Transverse colon (tissue), 4 donors: ENCODE data around the gene NRXN2. TPM values are rescaled to one million over a fixed set of nuclear protein-coding genes. Genes with fewer than 3 reads are reported as not detected.

Experiments used
- DNase-seq: peaks from one replicate; pipeline ENCODE4 v3.0.0-alpha.2; 2019
- H3K27ac ChIP-seq, 4 donors: fragments of 200-600 bp; sonication (generic); 2 replicates each; pipeline ENCODE4 v1.5.1; 2016 to 2018; ENCODE audit warnings: inconsistent platforms in 4 of 4
- H3K27me3 ChIP-seq: fragments of 200-600 bp; sonication (generic); 2 replicates; pipeline ENCODE4 v1.5.1; 2017; ENCODE audit warnings: inconsistent platforms
- H3K36me3 ChIP-seq, 4 donors: fragments of 200-600 bp; sonication (generic); 2 replicates each; pipeline ENCODE4 v1.5.1; 2017 to 2019; ENCODE audit warnings: inconsistent platforms in 4 of 4
- H3K4me1 ChIP-seq, 4 donors: fragments of 200-600 bp; sonication (generic); 2 replicates each; pipeline ENCODE4 v1.5.1; 2017 to 2020; ENCODE audit warnings: inconsistent platforms in 4 of 4
- H3K4me3 ChIP-seq, 4 donors: fragments of 200-600 bp; sonication (generic); 1 replicate in 1 of 4; 2 replicates in 3 of 4; pipeline versions ENCODE4 v1.5.1 to v1.6.1; 2017 to 2019; ENCODE audit warnings: inconsistent platforms in 4 of 4
- H3K9me3 ChIP-seq, 2 donors: fragments of 200-600 bp; sonication (generic); 2 replicates each; pipeline ENCODE4 v1.5.1; 2017 to 2019; ENCODE audit warnings: inconsistent platforms in 2 of 2
- EP300 ChIP-seq: sonication (generic); formaldehyde crosslinking; IDR thresholded peaks from one replicate; pipeline ENCODE4 v1.6.1; 2017; ENCODE audit warnings: antibody characterized with exemption, low read depth
- POLR2A ChIP-seq: fragments of 450-650 bp; IDR thresholded peaks from one replicate; pipeline ENCODE4 v1.6.1; 2016; ENCODE audit warnings: antibody characterized with exemption, mild to moderate bottlenecking, moderate library complexity
- POLR2AphosphoS5 ChIP-seq, 3 donors: sonication (generic); formaldehyde crosslinking; IDR thresholded peaks; one replicate each; pipeline ENCODE4 v1.6.1; 2016; ENCODE audit warnings: antibody characterized with exemption in 3 of 3
- WGBS, 2 donors: methylation state at CpG; one replicate each; pipeline ENCODE4 v1.1.5; 2018; ENCODE audit warnings: low coverage in 1 of 2; 5-methylcytosine and 5-hydroxymethylcytosine counted together
- in situ Hi-C, 4 donors: fragments of 200-750 bp; cut with MboI; loops; one replicate each; pipeline versions ENCODE4 v1.15.0 to v1.15.1; 2017; ENCODE audit warnings: low sequenced_read_pairs in 3 of 4, low pct_ligation_motif_present in 1 of 4, low pct_unique_long_range_greater_than_20kb in 1 of 4
- intact Hi-C: fragments of 100-400 bp; cut with DNase I; formaldehyde crosslinking; loops from one replicate; pipeline ENCODE4 v1.15.1; 2023; ENCODE audit warnings: low total_unique reads
- total RNA-seq, 4 donors: library from RNA; depleted of rRNA; stranded (reverse); fragments of >200 nt; gene quantifications; one replicate each; pipeline ENCODE4 v1.1.0, GENCODE V29; 2016
- TF ChIP-seq, protein P1 (sequence below), 5 experiments: fragments of 200-600 bp in 3 of 5; fragments of 450-650 bp in 2 of 5; sonication (generic) in 3 of 5; IDR thresholded peaks; 1 replicate in 2 of 5; 2 replicates in 3 of 5; pipeline ENCODE4 v1.5.1; 2016 to 2017; ENCODE audit warnings: antibody characterized with exemption in 5 of 5, inconsistent platforms in 3 of 5, mild to moderate bottlenecking in 2 of 5, moderate library complexity in 1 of 5

Gene NRXN2
- total RNA-seq, 4 donors from 2014 or later, result 2.9 to 7.4 (median 6.8) TPM

DNA sequence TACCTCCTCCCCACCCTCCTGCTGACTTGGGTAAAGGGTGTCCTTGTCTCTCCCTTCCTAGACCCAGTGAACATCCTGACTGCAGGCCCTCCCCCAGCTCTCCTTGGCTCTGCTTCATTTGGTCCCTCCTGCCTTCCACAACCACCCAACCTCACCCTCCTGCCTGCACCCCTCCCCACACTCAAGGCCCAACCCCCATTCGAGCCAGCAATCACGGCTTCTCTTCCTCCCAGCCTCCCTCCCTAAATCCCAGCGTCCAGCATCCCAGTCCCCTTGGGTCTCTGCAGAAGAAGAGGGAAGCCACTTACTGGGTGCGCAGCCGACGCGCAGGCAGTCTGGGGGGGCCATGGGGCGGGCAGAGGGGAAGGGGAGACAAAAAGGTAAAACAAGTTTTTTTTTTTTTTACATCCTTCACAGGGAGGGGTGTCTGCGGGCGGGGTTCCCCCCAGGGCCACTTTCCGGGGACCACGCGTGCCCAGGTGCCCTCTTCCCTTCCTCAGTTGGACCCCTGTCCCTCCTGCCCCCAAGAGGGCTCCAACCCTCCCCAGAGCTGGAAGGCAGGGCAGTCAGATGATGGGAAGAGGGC lies 69.5 kb downstream of the NRXN2 start:
- Histone ChIP-seq H3K4me1 (peaks cover 0 to 3% (median 0%) of the 10 kb centered on the region in 4 donors), H3K9me3 (no peaks in the 10 kb centered on the region), H3K36me3 (no peaks in the 10 kb centered on the region), H3K27me3 (no peaks in the 10 kb centered on the region), H3K27ac (no peak overlapping the region), H3K4me3 (no peak overlapping the region)
- 20 to 65% methylated on average over 3 to 13 of the region's 13 CpGs for WGBS, 2 donors
- in situ Hi-C loops, result loop anchor here in 1 of 4 donors (10.0 kb wide), 1 partner anchor 109 kb away; no protein-coding TSS in a partner anchor
- intact Hi-C loops, result loop anchor here (1.0 kb wide), 1 partner anchor 100 kb away; no protein-coding TSS in a partner anchor
- TF ChIP-seq POLR2AphosphoS5 (IDR thresholded peaks at IDR 0.05) (no peak), EP300 (no peak), POLR2A (no peak)
- TF ChIP-seq, protein P1, sequence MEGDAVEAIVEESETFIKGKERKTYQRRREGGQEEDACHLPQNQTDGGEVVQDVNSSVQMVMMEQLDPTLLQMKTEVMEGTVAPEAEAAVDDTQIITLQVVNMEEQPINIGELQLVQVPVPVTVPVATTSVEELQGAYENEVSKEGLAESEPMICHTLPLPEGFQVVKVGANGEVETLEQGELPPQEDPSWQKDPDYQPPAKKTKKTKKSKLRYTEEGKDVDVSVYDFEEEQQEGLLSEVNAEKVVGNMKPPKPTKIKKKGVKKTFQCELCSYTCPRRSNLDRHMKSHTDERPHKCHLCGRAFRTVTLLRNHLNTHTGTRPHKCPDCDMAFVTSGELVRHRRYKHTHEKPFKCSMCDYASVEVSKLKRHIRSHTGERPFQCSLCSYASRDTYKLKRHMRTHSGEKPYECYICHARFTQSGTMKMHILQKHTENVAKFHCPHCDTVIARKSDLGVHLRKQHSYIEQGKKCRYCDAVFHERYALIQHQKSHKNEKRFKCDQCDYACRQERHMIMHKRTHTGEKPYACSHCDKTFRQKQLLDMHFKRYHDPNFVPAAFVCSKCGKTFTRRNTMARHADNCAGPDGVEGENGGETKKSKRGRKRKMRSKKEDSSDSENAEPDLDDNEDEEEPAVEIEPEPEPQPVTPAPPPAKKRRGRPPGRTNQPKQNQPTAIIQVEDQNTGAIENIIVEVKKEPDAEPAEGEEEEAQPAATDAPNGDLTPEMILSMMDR (IDR thresholded peaks at IDR 0.05), result peak in 2 of 5 experiments; percentile 2 to 13
- DNase-seq, result no peak

DNA sequence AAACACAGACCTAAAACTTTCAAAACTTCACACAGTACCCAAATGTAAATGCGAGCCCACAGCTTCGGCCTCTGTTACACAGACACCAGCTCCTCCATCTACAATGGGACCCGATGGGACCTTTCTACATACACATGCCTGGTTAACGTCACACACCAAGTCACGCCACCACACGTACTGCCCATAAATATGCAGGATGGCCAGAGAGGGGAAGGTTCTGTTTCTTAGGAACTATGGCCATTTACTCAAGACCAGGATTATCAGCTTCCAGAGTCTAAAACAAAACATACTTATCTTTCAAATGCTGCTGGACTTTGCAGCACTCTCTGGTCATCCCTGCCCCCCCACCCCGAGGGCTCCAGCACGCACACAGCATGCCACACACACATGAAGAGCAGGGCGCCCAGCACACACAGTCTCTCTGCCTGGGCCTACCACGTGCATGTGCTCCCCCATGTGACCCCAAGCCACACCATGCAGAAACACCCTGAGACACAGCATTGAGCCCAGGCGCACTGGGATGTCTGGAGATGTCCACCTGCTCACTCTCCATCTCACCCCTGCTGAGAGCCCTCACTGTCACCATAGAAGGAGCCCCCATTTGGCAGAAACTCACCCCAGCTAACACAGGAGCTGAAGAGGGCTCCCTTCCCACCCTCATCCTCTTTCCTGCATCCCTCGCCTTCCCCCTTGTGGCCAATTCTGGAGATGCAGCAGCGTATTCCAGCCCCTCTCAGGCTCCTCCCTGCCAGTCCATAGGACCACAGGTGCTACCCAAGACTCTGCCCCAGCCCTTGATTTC lies 70.2 kb downstream of the NRXN2 start:
- 53% methylated on average over 13 of the region's 13 CpGs; no CpG with 5 or more reads in 1 of the 2 donors for WGBS, 2 donors
- H3K36me3 ChIP-seq, result no peaks in the 10 kb centered on the region
- peaks cover 0 to 3% (median 0%) of the 10 kb centered on the region in 4 donors for H3K4me1 ChIP-seq
- no peaks in the 10 kb centered on the region for H3K27me3 ChIP-seq
- no peak overlapping the region for H3K4me3 ChIP-seq
- TF ChIP-seq, protein P1 (IDR thresholded peaks at IDR 0.05), result peak; percentile 86 to 95 (median 94)
- no peak for TF ChIP-seq POLR2AphosphoS5 (IDR thresholded peaks at IDR 0.05)
- no peaks in the 10 kb centered on the region for H3K9me3 ChIP-seq
- DNase-seq, result peak; percentile 82
- intact Hi-C loops (loop anchor here (1.0 kb wide), 1 partner anchor 99 kb away; no protein-coding TSS in a partner anchor), in situ Hi-C loops (loop anchor here in 1 of 4 donors (10.0 kb wide), 1 partner anchor 108 kb away; no protein-coding TSS in a partner anchor)
- no peak overlapping the region for H3K27ac ChIP-seq

DNA sequence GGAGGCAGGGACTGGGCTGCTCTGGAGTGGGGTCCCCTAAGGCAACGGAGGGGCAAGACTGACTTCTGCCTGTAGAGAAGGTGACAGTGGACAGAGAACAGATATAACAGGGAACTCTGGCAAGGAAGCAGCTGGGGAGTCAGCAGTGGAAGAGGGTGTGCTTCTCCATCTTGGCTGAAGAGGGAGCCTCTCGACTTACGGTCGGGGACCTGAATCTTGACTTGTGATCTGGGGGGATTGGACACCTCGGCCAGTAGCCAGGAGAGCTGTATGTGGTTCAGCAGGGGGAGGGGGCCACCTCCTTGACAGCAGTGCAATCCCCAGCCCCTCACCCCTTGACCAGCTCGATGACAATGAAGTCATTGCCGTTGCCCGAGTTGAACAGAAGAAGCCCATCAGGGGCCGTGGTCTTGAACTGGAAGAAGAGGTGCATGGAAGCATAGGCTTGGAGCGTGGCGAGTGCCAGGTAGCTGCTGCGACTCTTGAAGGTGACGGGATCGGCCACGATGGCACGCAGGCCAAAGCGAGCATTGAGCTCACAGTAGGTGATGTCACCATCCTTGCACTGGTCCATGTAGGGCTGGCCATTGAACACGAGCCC lies 72.0 kb downstream of the NRXN2 start:
- no peak for DNase-seq
- no peak overlapping the region for H3K4me3 ChIP-seq

More for the DNA sequence above, 72.0 kb downstream of the NRXN2 start:
- Histone ChIP-seq H3K27me3 (peaks cover under 1% of the 10 kb centered on the region), H3K9me3 (no peaks in the 10 kb centered on the region), H3K36me3 (no peaks in the 10 kb centered on the region), H3K27ac (no peak overlapping the region), H3K4me1 (peaks cover 0 to 3% (median 0%) of the 10 kb centered on the region in 4 donors)
- in situ Hi-C loops (loop anchor here in 1 of 4 donors (10.0 kb wide), 1 partner anchor 106 kb away; no protein-coding TSS in a partner anchor), intact Hi-C loops (loop anchor here (2.0 kb wide), 1 partner anchor 90 kb away; no protein-coding TSS in a partner anchor)
- WGBS, 2 donors, result 40 to 67% methylated on average over 2 to 18 of the region's 18 CpGs
- no peak for TF ChIP-seq POLR2A
- TF ChIP-seq, protein P1 (IDR thresholded peaks at IDR 0.05), result peak in 4 of 5 experiments; percentile 34 to 45 (median 38)
